ENCODE data around the gene KDM5A. TPM values are rescaled to one million over a fixed set of nuclear protein-coding genes. Genes with fewer than 3 reads are reported as not detected.

The KDM5A gene
- total RNA-seq, 1 donor from 2014 or later: 79.8 TPM

- FAIRE-seq (no peak), DNase-seq (ENCODE audit: low read depth) (no peak)
- TF ChIP-seq, protein P1, sequence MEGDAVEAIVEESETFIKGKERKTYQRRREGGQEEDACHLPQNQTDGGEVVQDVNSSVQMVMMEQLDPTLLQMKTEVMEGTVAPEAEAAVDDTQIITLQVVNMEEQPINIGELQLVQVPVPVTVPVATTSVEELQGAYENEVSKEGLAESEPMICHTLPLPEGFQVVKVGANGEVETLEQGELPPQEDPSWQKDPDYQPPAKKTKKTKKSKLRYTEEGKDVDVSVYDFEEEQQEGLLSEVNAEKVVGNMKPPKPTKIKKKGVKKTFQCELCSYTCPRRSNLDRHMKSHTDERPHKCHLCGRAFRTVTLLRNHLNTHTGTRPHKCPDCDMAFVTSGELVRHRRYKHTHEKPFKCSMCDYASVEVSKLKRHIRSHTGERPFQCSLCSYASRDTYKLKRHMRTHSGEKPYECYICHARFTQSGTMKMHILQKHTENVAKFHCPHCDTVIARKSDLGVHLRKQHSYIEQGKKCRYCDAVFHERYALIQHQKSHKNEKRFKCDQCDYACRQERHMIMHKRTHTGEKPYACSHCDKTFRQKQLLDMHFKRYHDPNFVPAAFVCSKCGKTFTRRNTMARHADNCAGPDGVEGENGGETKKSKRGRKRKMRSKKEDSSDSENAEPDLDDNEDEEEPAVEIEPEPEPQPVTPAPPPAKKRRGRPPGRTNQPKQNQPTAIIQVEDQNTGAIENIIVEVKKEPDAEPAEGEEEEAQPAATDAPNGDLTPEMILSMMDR (IDR thresholded peaks at IDR 0.05; ENCODE audit: insufficient read depth, low read depth, low read length): no peak
- no peak for TF ChIP-seq EZH2 (IDR thresholded peaks at IDR 0.05; ENCODE audit: insufficient read depth, low read length)
- Histone ChIP-seq H4K20me1 (ENCODE audit: insufficient read depth, low read length) (no peaks in the 10 kb centered on the region), H3K4me1 (ENCODE audit: insufficient read depth, low read length) (no peaks in the 10 kb centered on the region), H3K4me3 (ENCODE audit: insufficient read depth, low read depth, low read length) (no peak overlapping the region), H3K9me3 (ENCODE audit: insufficient read depth, low read depth, low read length) (no peaks in the 10 kb centered on the region), H3K4me2 (ENCODE audit: low read length) (no peak overlapping the region), H3K9ac (ENCODE audit: low read length) (no peak overlapping the region), H3K36me3 (ENCODE audit: insufficient read depth, low read length) (no peaks in the 10 kb centered on the region), H3K27ac (ENCODE audit: low read depth, low read length) (no peak overlapping the region), H2AFZ (ENCODE audit: low read depth, low read length) (no peak overlapping the region), H3K27me3 (ENCODE audit: insufficient read depth, low read length) (peaks cover 7% of the 10 kb centered on the region), H3K79me2 (ENCODE audit: insufficient read depth, low read length) (no peaks in the 10 kb centered on the region)
- H3K9me3 Mint-ChIP-seq (ENCODE audit: unreplicated experiment): peaks cover 20% of the 10 kb centered on the region
- no peak overlapping the region for H3K4me3 Mint-ChIP-seq (ENCODE audit: unreplicated experiment)
- no peak overlapping the region for H3K27ac Mint-ChIP-seq (ENCODE audit: unreplicated experiment)
- H3K27me3 Mint-ChIP-seq (ENCODE audit: low read depth, unreplicated experiment): peaks cover 36% of the 10 kb centered on the region
- H3K4me1 Mint-ChIP-seq (ENCODE audit: low read depth, unreplicated experiment): peaks cover 4% of the 10 kb centered on the region
- peaks cover 25% of the 10 kb centered on the region for H3K36me3 Mint-ChIP-seq (ENCODE audit: low read depth, unreplicated experiment)
Measured at GRCh38 chr12:254912-255311, 134.2 kb downstream of the KDM5A start.

DNA sequence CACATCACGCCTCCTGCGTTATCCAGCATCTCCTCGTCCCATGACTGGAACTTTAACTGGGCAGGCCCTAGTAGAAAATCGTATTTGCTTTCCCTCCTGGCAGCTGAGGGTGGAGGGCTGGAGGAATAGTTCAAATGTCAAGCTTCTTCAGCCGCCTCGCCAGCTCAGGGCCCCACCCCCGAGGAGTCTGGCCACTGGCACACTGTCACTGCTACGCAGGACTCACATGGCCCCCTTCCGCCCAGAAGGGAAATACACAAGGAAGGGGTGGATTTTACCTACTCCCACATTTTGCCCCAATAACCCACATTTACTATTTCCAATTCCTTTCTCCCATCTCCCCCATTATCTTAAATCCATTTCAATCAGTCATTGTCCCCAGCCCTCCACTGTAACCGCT lies 135.1 kb downstream of the KDM5A start:
- Histone ChIP-seq H3K27ac (ENCODE audit: low read depth, low read length) (no peak overlapping the region), H3K27me3 (ENCODE audit: insufficient read depth, low read length) (peaks cover 6% of the 10 kb centered on the region), H3K36me3 (ENCODE audit: insufficient read depth, low read length) (no peaks in the 10 kb centered on the region), H3K4me3 (ENCODE audit: insufficient read depth, low read depth, low read length) (no peak overlapping the region), H3K4me2 (ENCODE audit: low read length) (no peak overlapping the region), H3K9me3 (ENCODE audit: insufficient read depth, low read depth, low read length) (no peaks in the 10 kb centered on the region), H4K20me1 (ENCODE audit: insufficient read depth, low read length) (no peaks in the 10 kb centered on the region), H3K9ac (ENCODE audit: low read length) (no peak overlapping the region), H3K79me2 (ENCODE audit: insufficient read depth, low read length) (no peaks in the 10 kb centered on the region), H2AFZ (ENCODE audit: low read depth, low read length) (no peak overlapping the region), H3K4me1 (ENCODE audit: insufficient read depth, low read length) (no peaks in the 10 kb centered on the region)
- DNase-seq (ENCODE audit: low read depth): no peak
- Mint-ChIP-seq H3K9me3 (ENCODE audit: unreplicated experiment) (peaks cover 20% of the 10 kb centered on the region), H3K27ac (ENCODE audit: unreplicated experiment) (no peak overlapping the region), H3K36me3 (ENCODE audit: low read depth, unreplicated experiment) (peaks cover 19% of the 10 kb centered on the region), H3K4me3 (ENCODE audit: unreplicated experiment) (no peak overlapping the region), H3K27me3 (ENCODE audit: low read depth, unreplicated experiment) (peaks cover 31% of the 10 kb centered on the region), H3K4me1 (ENCODE audit: low read depth, unreplicated experiment) (peaks cover 4% of the 10 kb centered on the region)
- TF ChIP-seq, protein P1 (IDR thresholded peaks at IDR 0.05; ENCODE audit: insufficient read depth, low read depth, low read length): no peak
- no peak for TF ChIP-seq EZH2 (IDR thresholded peaks at IDR 0.05; ENCODE audit: insufficient read depth, low read length)
- FAIRE-seq: no peak

GRCh38 chr12:253116-253831 lies 135.8 kb downstream of the KDM5A start:
- H3K4me3 Mint-ChIP-seq (ENCODE audit: unreplicated experiment): peak overlapping the region; percentile 28
- Histone ChIP-seq H3K27ac (ENCODE audit: low read depth, low read length) (no peak overlapping the region), H3K4me2 (ENCODE audit: low read length) (no peak overlapping the region), H3K9me3 (ENCODE audit: insufficient read depth, low read depth, low read length) (no peaks in the 10 kb centered on the region), H3K9ac (ENCODE audit: low read length) (no peak overlapping the region), H3K4me3 (ENCODE audit: insufficient read depth, low read depth, low read length) (no peak overlapping the region), H3K36me3 (ENCODE audit: insufficient read depth, low read length) (no peaks in the 10 kb centered on the region), H3K27me3 (ENCODE audit: insufficient read depth, low read length) (peaks cover 3% of the 10 kb centered on the region), H2AFZ (ENCODE audit: low read depth, low read length) (no peak overlapping the region), H3K4me1 (ENCODE audit: insufficient read depth, low read length) (no peaks in the 10 kb centered on the region), H4K20me1 (ENCODE audit: insufficient read depth, low read length) (no peaks in the 10 kb centered on the region), H3K79me2 (ENCODE audit: insufficient read depth, low read length) (no peaks in the 10 kb centered on the region)
- H3K36me3 Mint-ChIP-seq (ENCODE audit: low read depth, unreplicated experiment): peaks cover 17% of the 10 kb centered on the region
- peaks cover 4% of the 10 kb centered on the region for H3K4me1 Mint-ChIP-seq (ENCODE audit: low read depth, unreplicated experiment)
- peaks cover 18% of the 10 kb centered on the region for H3K9me3 Mint-ChIP-seq (ENCODE audit: unreplicated experiment)
- no peak for DNase-seq (ENCODE audit: low read depth)
- H3K27me3 Mint-ChIP-seq (ENCODE audit: low read depth, unreplicated experiment): peaks cover 28% of the 10 kb centered on the region
- H3K27ac Mint-ChIP-seq (ENCODE audit: unreplicated experiment): peak overlapping the region; percentile 23
- no peak for FAIRE-seq
- TF ChIP-seq, protein P1 (IDR thresholded peaks at IDR 0.05; ENCODE audit: insufficient read depth, low read depth, low read length): no peak
- TF ChIP-seq EZH2 (IDR thresholded peaks at IDR 0.05; ENCODE audit: insufficient read depth, low read length): no peak
